ENCODE results near the gene FOXR1.

The FOXR1 gene

DNA sequence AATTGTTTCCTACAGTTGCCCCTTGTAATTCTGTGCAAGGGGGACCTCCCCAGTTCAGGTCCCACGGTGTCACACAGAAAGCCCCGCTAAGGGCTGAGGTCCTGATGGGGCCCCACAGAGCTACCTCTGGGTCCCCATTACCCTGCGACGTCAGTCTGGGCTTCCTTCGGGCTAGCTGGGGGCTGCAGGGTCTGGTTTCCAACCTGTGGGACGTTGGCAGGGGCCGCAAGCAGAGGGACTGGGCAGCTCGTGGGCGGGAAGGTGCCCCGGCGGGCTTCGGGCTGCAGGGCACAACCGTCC, 58.4 kb downstream of the FOXR1 start:
- CTCF ChIA-PET: interaction anchor here (0.6 to 3.0 kb wide), 4 partner anchors 9 to 72 kb away, joined by 3 to 19 read pairs (median 8); partner anchors contain the start of genes DPAGT1, RPS25 and TRAPPC4
- Histone ChIP-seq H3K36me3 (ENCODE audit: control insufficient read depth in 4 of 4, insufficient read depth in 4 of 4, low read length in 3 of 4) (peaks cover 2 to 41% (median 27%) of the 10 kb centered on the region in 4 experiments), H3K9me3 (ENCODE audit: control extremely low read depth in 1 of 5, control insufficient read depth in 4 of 5, insufficient read depth in 2 of 5, low read depth in 1 of 5, low read length in 4 of 5) (no peaks in the 10 kb centered on the region), H3K4me3 (ENCODE audit: control insufficient read depth in 1 of 7, extremely low read depth in 1 of 7, insufficient read depth in 4 of 7, low read depth in 2 of 7, low read length in 6 of 7) (peak overlapping the region; percentile 49 to 88 (median 83)), H3K27ac (ENCODE audit: insufficient read depth in 1 of 2, low read depth in 1 of 2, low read length in 2 of 2, poor library complexity in 1 of 2, severe bottlenecking in 2 of 2) (no peak overlapping the region), H3K4me1 (ENCODE audit: control extremely low read depth in 1 of 4, control insufficient read depth in 4 of 4, insufficient read depth in 4 of 4, low read length in 3 of 4) (peaks cover 0 to 22% (median 21%) of the 10 kb centered on the region in 4 experiments), H3K27me3 (replicated peaks in 2 of 5; ENCODE audit: control insufficient read depth in 4 of 5, insufficient read depth in 5 of 5, low read length in 4 of 5) (no peaks in the 10 kb centered on the region)
- 5% methylated on average over 10 of the region's 13 CpGs for WGBS (ENCODE audit: insufficient coverage)
- no peak for DNase-seq
- POLR2A ChIA-PET: no interaction called here

DNA sequence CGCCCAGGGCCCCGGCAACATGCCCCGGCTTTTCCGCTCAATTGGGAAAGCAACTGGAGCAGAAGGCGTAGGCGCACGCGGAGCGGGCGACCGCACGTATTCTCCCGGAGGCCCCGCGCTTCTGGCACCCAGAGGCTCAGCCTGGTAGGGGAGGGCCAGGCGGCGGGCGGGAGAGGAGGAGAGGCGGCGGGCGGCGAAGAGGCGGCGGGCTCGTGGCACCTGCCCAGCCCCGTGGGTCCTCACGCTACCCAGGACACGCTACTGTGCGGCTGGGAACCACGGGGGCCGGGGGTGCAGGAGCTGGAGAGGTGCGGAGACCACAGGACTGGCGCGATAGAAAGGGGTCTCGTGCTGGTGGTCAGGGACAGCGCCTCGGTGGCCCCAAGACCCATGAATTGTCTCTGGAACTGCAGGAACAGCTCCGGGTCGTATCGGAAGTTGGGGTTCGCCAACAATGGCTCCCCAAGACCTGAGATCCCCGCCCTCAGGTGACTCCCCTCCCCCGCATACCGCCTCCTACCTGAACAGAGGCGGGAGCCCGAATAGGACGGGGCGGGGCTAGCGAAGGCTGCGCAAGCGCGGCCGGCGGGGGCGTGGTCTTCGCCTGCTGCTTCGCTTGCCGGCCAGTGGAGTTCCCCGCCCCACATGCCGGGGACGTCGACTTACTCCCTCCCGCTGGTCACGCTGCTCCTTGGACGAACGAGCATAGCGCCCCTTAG, 58.9 kb downstream of the FOXR1 start, which contains the start of gene SLC37A4:
Gene SLC37A4 (minus strand): TSS at position 549 of the 719 bp plus-strand sequence.
- CTCF ChIA-PET: interaction anchor here (0.6 to 3.0 kb wide), 7 partner anchors 8 to 72 kb away, joined by 3 to 19 read pairs (median 4); partner anchors contain the start of genes DPAGT1, HYOU1, RPS25 and TRAPPC4

More for the DNA sequence above, 58.9 kb downstream of the FOXR1 start, which contains the start of gene SLC37A4:
- Histone ChIP-seq H3K4me1 (ENCODE audit: control extremely low read depth in 1 of 4, control insufficient read depth in 4 of 4, insufficient read depth in 4 of 4, low read length in 3 of 4) (peaks cover 0 to 22% (median 21%) of the 10 kb centered on the region in 4 experiments), H3K27me3 (replicated peaks in 2 of 5; ENCODE audit: control insufficient read depth in 4 of 5, insufficient read depth in 5 of 5, low read length in 4 of 5) (no peaks in the 10 kb centered on the region), H3K36me3 (ENCODE audit: control insufficient read depth in 4 of 4, insufficient read depth in 4 of 4, low read length in 3 of 4) (peaks cover 2 to 36% (median 23%) of the 10 kb centered on the region in 4 experiments), H3K9me3 (ENCODE audit: control extremely low read depth in 1 of 5, control insufficient read depth in 4 of 5, insufficient read depth in 2 of 5, low read depth in 1 of 5, low read length in 4 of 5) (no peaks in the 10 kb centered on the region), H3K4me3 (ENCODE audit: control insufficient read depth in 1 of 7, extremely low read depth in 1 of 7, insufficient read depth in 4 of 7, low read depth in 2 of 7, low read length in 6 of 7) (peak within 1 kb of the TSS; percentile 49 to 88 (median 83)), H3K27ac (ENCODE audit: insufficient read depth in 1 of 2, low read depth in 1 of 2, low read length in 2 of 2, poor library complexity in 1 of 2, severe bottlenecking in 2 of 2) (peak within 1 kb of the TSS in 1 of 2 experiments; percentile 73)
- POLR2A ChIA-PET: interaction anchor here (0.6 kb wide), 1 partner anchor 66 kb away, joined by 3 read pairs; no protein-coding TSS in a partner anchor
- peak; percentile 98 to 99 (median 99) for DNase-seq
- 0% methylated on average over 45 of the region's 67 CpGs for WGBS (ENCODE audit: insufficient coverage)

All from common myeloid progenitor, CD34-positive (primary cell).